ENCODE data around the gene PBRM1. TPM values are rescaled to one million over a fixed set of nuclear protein-coding genes. Genes with fewer than 3 reads are reported as not detected.

The PBRM1 gene
- total RNA-seq, 1 experiment from 2014 or later = 74.2 TPM

DNA sequence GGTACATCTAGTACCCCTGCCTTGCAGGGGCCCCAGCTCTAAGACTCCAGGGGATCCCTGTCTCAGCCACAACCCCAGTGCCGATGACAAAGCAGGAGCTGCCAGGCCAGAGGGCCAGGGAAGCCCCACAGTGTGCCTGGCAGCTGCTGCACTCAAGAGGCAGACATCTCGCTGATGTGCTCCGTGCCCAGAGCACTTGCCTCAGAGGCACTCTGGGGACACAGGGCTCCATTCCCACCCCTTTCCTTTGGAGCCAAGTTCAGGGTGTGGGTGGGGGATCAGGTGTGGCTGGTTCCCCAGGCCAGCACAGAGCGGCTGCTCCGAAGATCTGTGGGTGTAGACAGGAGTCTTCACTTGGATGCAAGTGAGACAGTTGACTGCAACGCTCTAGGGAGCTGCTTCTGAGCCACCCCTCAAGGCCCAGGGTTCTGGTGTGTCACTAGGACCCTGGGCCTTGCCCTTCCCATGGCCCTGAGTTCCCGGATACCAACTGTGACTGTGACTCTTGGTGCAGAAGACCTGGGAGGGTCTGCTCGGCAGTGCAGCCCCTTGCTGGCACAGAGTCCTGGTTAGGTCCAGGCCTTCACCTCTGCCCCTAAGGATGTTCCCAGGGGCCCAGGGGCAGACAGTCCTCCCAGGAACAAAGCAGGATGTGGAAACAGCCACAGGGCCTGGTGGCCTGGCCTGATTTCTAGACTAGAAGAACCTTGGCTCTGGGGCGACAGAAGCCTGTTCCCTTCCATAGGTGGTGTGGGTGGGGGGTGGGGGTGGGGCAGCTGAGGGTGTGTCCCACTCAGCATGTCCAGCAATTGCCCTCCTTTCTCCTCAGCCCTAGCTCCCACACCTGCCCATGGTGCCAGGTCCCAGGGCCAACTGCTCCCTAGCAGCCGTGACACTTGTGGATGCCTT, 154.5 kb downstream of the PBRM1 start:
- Histone ChIP-seq H4K20me1 (ENCODE audit: control insufficient read depth, insufficient read depth, insufficient read length) (no peaks in the 10 kb centered on the region), H3K4me2 (ENCODE audit: insufficient read depth, insufficient read length, low read length) (no peak overlapping the region), H4K5ac (ENCODE audit: insufficient read length, low read depth, low read length) (no peak overlapping the region), H4K91ac (ENCODE audit: insufficient read length, low read depth, low read length) (no peak overlapping the region), H2AK5ac (ENCODE audit: insufficient read length, low read length) (no peak overlapping the region), H3K9ac (ENCODE audit: extremely low read depth, insufficient read length, low read length) (no peak overlapping the region), H3K23me2 (ENCODE audit: insufficient read length, low read depth, low read length, poor library complexity, severe bottlenecking) (peaks cover 15% of the 10 kb centered on the region), H3K23ac (ENCODE audit: insufficient read length, low read depth, low read length) (no peak overlapping the region), H2BK15ac (ENCODE audit: low read depth, low read length) (no peak overlapping the region), H3K27ac (ENCODE audit: insufficient read length, low read depth, low read length) (no peak overlapping the region), H3K4me1 (ENCODE audit: insufficient read depth, low read length) (no peaks in the 10 kb centered on the region; the same call in 1 of the 2 replicates), H3K18ac (ENCODE audit: insufficient read length, low read depth, low read length) (no peak overlapping the region), H2BK5ac (ENCODE audit: insufficient read length, low read length) (no peak overlapping the region), H3T11ph (ENCODE audit: low read length) (no peak overlapping the region), H3K9me3 (ENCODE audit: control insufficient read depth, low read depth, low read length) (no peaks in the 10 kb centered on the region), H2BK20ac (ENCODE audit: low read depth, low read length, poor library complexity, severe bottlenecking) (no peak overlapping the region), H4K8ac (replicated peaks; ENCODE audit: insufficient read length, low read depth, low read length) (no peak overlapping the region), H3K79me1 (ENCODE audit: insufficient read depth, low read depth, low read length, poor library complexity, severe bottlenecking) (no peaks in the 10 kb centered on the region), H3K79me2 (ENCODE audit: insufficient read depth, low read length) (peaks cover 2% of the 10 kb centered on the region; the same call in 1 of the 2 replicates), H3K27me3 (ENCODE audit: insufficient read depth, low read length) (no peaks in the 10 kb centered on the region), H3K14ac (ENCODE audit: insufficient read depth, low read length) (no peak overlapping the region), H2BK120ac (ENCODE audit: low read depth, low read length, poor library complexity, severe bottlenecking) (no peak overlapping the region), H2AFZ (ENCODE audit: low read length) (no peak overlapping the region), H2BK12ac (ENCODE audit: insufficient read length, low read depth, low read length) (no peak overlapping the region), H3K4ac (ENCODE audit: low read depth, low read length) (no peak overlapping the region), H3K56ac (ENCODE audit: insufficient read length, low read depth, low read length) (no peak overlapping the region)
- no peak for DNase-seq
- WGBS (ENCODE audit: extremely low coverage, insufficient read length, low lambda C conversion rate) = no CpG with 5 or more reads among the region's 10 CpGs
- Mint-ChIP-seq H3K4me1 (peaks cover 23 to 24% of the 10 kb centered on the region in 2 experiments), H3K27me3 (ENCODE audit: low read depth) (no peaks in the 10 kb centered on the region), H3K4me3 (peak overlapping the region; percentile 46 to 77; a peak in 3 of 5 replicates), H3K9me3 (no peaks in the 10 kb centered on the region), H3K27ac (no peak overlapping the region), H3K36me3 (ENCODE audit: insufficient read depth in 1 of 3, low read depth in 3 of 3) (peaks cover 19 to 39% (median 36%) of the 10 kb centered on the region in 3 experiments; a peak in 6 of 7 replicates)
- TF ChIP-seq CTCF (conservative IDR thresholded peaks at IDR 0.05) = no peak

Data from H9 (cell line).